SK-N-SH treated with all-trans-retinoic acid at 6 μM for 48 hours (cell line): ENCODE results near the gene TXK.

ENCODE experiments used
- ATAC-seq: fragments of 200-7000 bp; cut with Tn5 transposase; 3 replicates; pipeline ENCODE4 v1.9.1; 2020; ENCODE audit warnings: mild to moderate bottlenecking, moderate library complexity
- BACH2 ChIP-seq: fragments of 250-450 bp; sonication (Bioruptor Pico); IDR thresholded peaks from 2 replicates; pipeline ENCODE4 v1.9.0; 2021; ENCODE audit warnings: mild to moderate bottlenecking, borderline replicate concordance
- CREB5 ChIP-seq: fragments of 250-450 bp; sonication (Bioruptor Pico); IDR thresholded peaks from 2 replicates; pipeline ENCODE4 v1.5.1; 2020; ENCODE audit warnings: low read depth, mild to moderate bottlenecking, moderate library complexity
- CSDC2 ChIP-seq: fragments of 250-450 bp; sonication (Bioruptor Pico); IDR thresholded peaks from 2 replicates; pipeline ENCODE4 v1.5.0; 2020; ENCODE audit warnings: mild to moderate bottlenecking, moderate library complexity
- CSRNP3 ChIP-seq: fragments of 250-450 bp; sonication (Bioruptor Pico); IDR thresholded peaks from 2 replicates; pipeline ENCODE4 v1.5.1; 2021; ENCODE audit warnings: mild to moderate bottlenecking, moderate library complexity
- GLIS3 ChIP-seq: fragments of 250-450 bp; sonication (Bioruptor Pico); IDR thresholded peaks from 2 replicates; pipeline ENCODE4 v1.5.0; 2020; ENCODE audit warnings: mild to moderate bottlenecking, moderate library complexity
- ISL1 ChIP-seq: fragments of 250-450 bp; sonication (Bioruptor Pico); IDR thresholded peaks from 2 replicates; pipeline ENCODE4 v2.1.2; 2022; ENCODE audit warnings: mild to moderate bottlenecking, moderate library complexity
- OSR1 ChIP-seq: fragments of 250-450 bp; sonication (Bioruptor Pico); IDR thresholded peaks from 2 replicates; pipeline ENCODE4 v1.8.0; 2022; ENCODE audit warnings: moderate library complexity, mild to moderate bottlenecking, inconsistent platforms
- PATZ1 ChIP-seq: fragments of 250-450 bp; sonication (Bioruptor Pico); IDR thresholded peaks from 2 replicates; pipeline ENCODE4 v1.8.0; 2020; ENCODE audit warnings: mild to moderate bottlenecking, moderate library complexity, borderline replicate concordance
- POU6F1 ChIP-seq: fragments of 250-450 bp; sonication (Bioruptor Pico); IDR thresholded peaks from 2 replicates; pipeline ENCODE4 v1.8.0; 2021; ENCODE audit warnings: low read depth, mild to moderate bottlenecking, moderate library complexity, borderline replicate concordance
- PPARA ChIP-seq: fragments of 250-450 bp; sonication (Bioruptor Pico); IDR thresholded peaks from 2 replicates; pipeline ENCODE4 v1.5.0; 2020; ENCODE audit warnings: mild to moderate bottlenecking, borderline replicate concordance
- RARB ChIP-seq: fragments of 250-450 bp; sonication (Bioruptor Pico); IDR thresholded peaks from 2 replicates; pipeline ENCODE4 v1.8.0; 2021; ENCODE audit warnings: mild to moderate bottlenecking, moderate library complexity
- SNAI2 ChIP-seq: fragments of 250-450 bp; sonication (Bioruptor Pico); IDR thresholded peaks from 2 replicates; pipeline ENCODE4 v1.5.0; 2020; ENCODE audit warnings: mild to moderate bottlenecking, moderate library complexity
- TCF4 ChIP-seq: fragments of 250-450 bp; sonication (Bioruptor Pico); IDR thresholded peaks from 2 replicates; pipeline ENCODE4 v1.8.0; 2021; ENCODE audit warnings: mild to moderate bottlenecking, moderate library complexity, borderline replicate concordance
- TOX ChIP-seq: fragments of 250-450 bp; sonication (Bioruptor Pico); IDR thresholded peaks from 2 replicates; pipeline ENCODE4 v1.8.0; 2021; ENCODE audit warnings: mild to moderate bottlenecking, moderate library complexity, borderline replicate concordance
- TSHZ2 ChIP-seq: fragments of 250-450 bp; sonication (Bioruptor Pico); IDR thresholded peaks from 2 replicates; pipeline ENCODE4 v1.5.0; 2020; ENCODE audit warnings: mild to moderate bottlenecking, moderate library complexity
- ZC3H10 ChIP-seq: fragments of 250-450 bp; sonication (Bioruptor Pico); IDR thresholded peaks from 2 replicates; pipeline ENCODE4 v1.5.1; 2021; ENCODE audit warnings: mild to moderate bottlenecking, moderate library complexity
- ZFP30 ChIP-seq: fragments of 450-650 bp; formaldehyde crosslinking; IDR thresholded peaks from 2 replicates; pipeline ENCODE4 v1.5.0; 2022; ENCODE audit warnings: mild to moderate bottlenecking, moderate library complexity
- ZNF565 ChIP-seq: fragments of 450-650 bp; formaldehyde crosslinking; conservative IDR thresholded peaks from 2 replicates; pipeline ENCODE4 v1.5.0; 2020; ENCODE audit warnings: low read depth, mild to moderate bottlenecking, moderate library complexity
- ZNF70 ChIP-seq: fragments of 450-650 bp; formaldehyde crosslinking; IDR thresholded peaks from 2 replicates; pipeline ENCODE4 v1.5.0; 2020; ENCODE audit warnings: mild to moderate bottlenecking, moderate library complexity
- ZNF8 ChIP-seq: fragments of 450-650 bp; formaldehyde crosslinking; IDR thresholded peaks from 2 replicates; pipeline ENCODE4 v1.5.0; 2020; ENCODE audit warnings: mild to moderate bottlenecking, moderate library complexity

The TXK gene

GRCh38 chr4:48067536-48067935 is 66.5 kb downstream of the TXK start:
- ATAC-seq, result no peak
- TF ChIP-seq BACH2 (CRISPR knock-in tag), result no peak
- no peak for TF ChIP-seq ZNF8 (CRISPR knock-in tag)
- TF ChIP-seq ZC3H10 (CRISPR knock-in tag), result no peak
- no peak for TF ChIP-seq SNAI2 (CRISPR knock-in tag)
- no peak for TF ChIP-seq CSRNP3
- no peak for TF ChIP-seq ISL1 (CRISPR knock-in tag)
- no peak for TF ChIP-seq ZNF70
- TF ChIP-seq RARB, result no peak
- TF ChIP-seq TSHZ2 (CRISPR knock-in tag), result no peak
- TF ChIP-seq CREB5 (CRISPR knock-in tag), result no peak
- TF ChIP-seq POU6F1 (CRISPR knock-in tag), result no peak
- no peak for TF ChIP-seq TCF4 (CRISPR knock-in tag)

GRCh38 chr4:48065587-48066052 is 68.4 kb downstream of the TXK start:
- TF ChIP-seq GLIS3 (CRISPR knock-in tag), result no peak
- TF ChIP-seq ZFP30 (CRISPR knock-in tag), result no peak
- TF ChIP-seq CREB5 (CRISPR knock-in tag), result no peak
- no peak for TF ChIP-seq PATZ1 (CRISPR knock-in tag)
- no peak for TF ChIP-seq CSDC2 (CRISPR knock-in tag)
- no peak for TF ChIP-seq BACH2 (CRISPR knock-in tag)
- TF ChIP-seq PPARA, result no peak
- TF ChIP-seq POU6F1 (CRISPR knock-in tag), result no peak
- no peak for TF ChIP-seq TOX
- TF ChIP-seq TSHZ2 (CRISPR knock-in tag), result no peak
- no peak for TF ChIP-seq ZNF70
- no peak for TF ChIP-seq OSR1 (CRISPR knock-in tag)
- TF ChIP-seq ZNF565 (CRISPR knock-in tag), result no peak
- TF ChIP-seq, all 23 proteins: peak for 0
- ATAC-seq, result no peak
